Hypothalamus (tissue), 51 donors: ENCODE results near the gene AGPAT2.

Source experiments
- DNase-seq, 51 donors: peaks; one replicate each; lab custom pipeline; 2025; lab: John Stamatoyannopoulos, UW

The AGPAT2 gene

GRCh38 chr9:136665111-136665703, 22.1 kb downstream of the AGPAT2 start:
- peak in 1 of 51 donors; percentile 49 for DNase-seq

GRCh38 chr9:136664000-136664915, 23.0 kb downstream of the AGPAT2 start:
- no peak for DNase-seq

- no peak for DNase-seq
Measured at GRCh38 chr9:136662656-136663581, 24.3 kb downstream of the AGPAT2 start, which contains the start of gene EGFL7. TSS of gene EGFL7 (plus strand) at chr9:136662916. CDS start at chr9:136668283, 5,367 bp downstream.

- DNase-seq: no peak
Measured at GRCh38 chr9:136662326-136662655, 25.0 kb downstream of the AGPAT2 start.

- DNase-seq: no peak
Measured at GRCh38 chr9:136661641-136662325, 25.5 kb downstream of the AGPAT2 start.

- no peak for DNase-seq
Measured at GRCh38 chr9:136660971-136661550, 26.2 kb downstream of the AGPAT2 start.

- DNase-seq: no peak
Measured at GRCh38 chr9:136659861-136660784, 27.1 kb downstream of the AGPAT2 start.

GRCh38 chr9:136658849-136659535, 28.3 kb downstream of the AGPAT2 start:
- no peak for DNase-seq

GRCh38 chr9:136657974-136658848, 29.0 kb downstream of the AGPAT2 start:
- DNase-seq: no peak

- no peak for DNase-seq
Measured at GRCh38 chr9:136656795-136657611, 30.3 kb downstream of the AGPAT2 start.

GRCh38 chr9:136656183-136656738, 31.0 kb downstream of the AGPAT2 start:
- no peak for DNase-seq

GRCh38 chr9:136655536-136656182, 31.6 kb downstream of the AGPAT2 start:
- no peak for DNase-seq

GRCh38 chr9:136654820-136655535, 32.3 kb downstream of the AGPAT2 start:
- no peak for DNase-seq

GRCh38 chr9:136653323-136654079, 33.8 kb downstream of the AGPAT2 start:
- DNase-seq: no peak
